Activated effector memory CD4-positive, alpha-beta T cell treated with anti-CD3 and anti-CD28 coated beads, Interleukin-2, amount 50 U/mL, for 16 hours (primary cell): Measurements from ENCODE around the gene FAM184A.
"Not testable (repeated sequence)": the region's sequence is repeated elsewhere in the genome, so short reads cannot be mapped to it uniquely, and the experiment has no call there.

ENCODE experiments used
- DNase-seq: peaks from one replicate; pipeline ENCODE4 v3.0.0-alpha.2; 2020

Gene FAM184A, protein sequence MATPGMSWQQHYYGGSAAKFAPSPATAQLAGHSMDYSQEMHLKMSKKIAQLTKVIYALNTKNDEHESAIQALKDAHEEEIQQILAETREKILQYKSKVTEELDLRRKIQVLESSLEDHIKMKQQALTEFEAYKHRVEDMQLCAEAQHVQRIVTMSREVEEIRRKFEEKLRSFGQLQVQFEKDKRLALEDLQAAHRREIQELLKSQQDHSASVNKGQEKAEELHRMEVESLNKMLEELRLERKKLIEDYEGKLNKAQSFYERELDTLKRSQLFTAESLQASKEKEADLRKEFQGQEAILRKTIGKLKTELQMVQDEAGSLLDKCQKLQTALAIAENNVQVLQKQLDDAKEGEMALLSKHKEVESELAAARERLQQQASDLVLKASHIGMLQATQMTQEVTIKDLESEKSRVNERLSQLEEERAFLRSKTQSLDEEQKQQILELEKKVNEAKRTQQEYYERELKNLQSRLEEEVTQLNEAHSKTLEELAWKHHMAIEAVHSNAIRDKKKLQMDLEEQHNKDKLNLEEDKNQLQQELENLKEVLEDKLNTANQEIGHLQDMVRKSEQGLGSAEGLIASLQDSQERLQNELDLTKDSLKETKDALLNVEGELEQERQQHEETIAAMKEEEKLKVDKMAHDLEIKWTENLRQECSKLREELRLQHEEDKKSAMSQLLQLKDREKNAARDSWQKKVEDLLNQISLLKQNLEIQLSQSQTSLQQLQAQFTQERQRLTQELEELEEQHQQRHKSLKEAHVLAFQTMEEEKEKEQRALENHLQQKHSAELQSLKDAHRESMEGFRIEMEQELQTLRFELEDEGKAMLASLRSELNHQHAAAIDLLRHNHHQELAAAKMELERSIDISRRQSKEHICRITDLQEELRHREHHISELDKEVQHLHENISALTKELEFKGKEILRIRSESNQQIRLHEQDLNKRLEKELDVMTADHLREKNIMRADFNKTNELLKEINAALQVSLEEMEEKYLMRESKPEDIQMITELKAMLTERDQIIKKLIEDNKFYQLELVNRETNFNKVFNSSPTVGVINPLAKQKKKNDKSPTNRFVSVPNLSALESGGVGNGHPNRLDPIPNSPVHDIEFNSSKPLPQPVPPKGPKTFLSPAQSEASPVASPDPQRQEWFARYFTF

DNA sequence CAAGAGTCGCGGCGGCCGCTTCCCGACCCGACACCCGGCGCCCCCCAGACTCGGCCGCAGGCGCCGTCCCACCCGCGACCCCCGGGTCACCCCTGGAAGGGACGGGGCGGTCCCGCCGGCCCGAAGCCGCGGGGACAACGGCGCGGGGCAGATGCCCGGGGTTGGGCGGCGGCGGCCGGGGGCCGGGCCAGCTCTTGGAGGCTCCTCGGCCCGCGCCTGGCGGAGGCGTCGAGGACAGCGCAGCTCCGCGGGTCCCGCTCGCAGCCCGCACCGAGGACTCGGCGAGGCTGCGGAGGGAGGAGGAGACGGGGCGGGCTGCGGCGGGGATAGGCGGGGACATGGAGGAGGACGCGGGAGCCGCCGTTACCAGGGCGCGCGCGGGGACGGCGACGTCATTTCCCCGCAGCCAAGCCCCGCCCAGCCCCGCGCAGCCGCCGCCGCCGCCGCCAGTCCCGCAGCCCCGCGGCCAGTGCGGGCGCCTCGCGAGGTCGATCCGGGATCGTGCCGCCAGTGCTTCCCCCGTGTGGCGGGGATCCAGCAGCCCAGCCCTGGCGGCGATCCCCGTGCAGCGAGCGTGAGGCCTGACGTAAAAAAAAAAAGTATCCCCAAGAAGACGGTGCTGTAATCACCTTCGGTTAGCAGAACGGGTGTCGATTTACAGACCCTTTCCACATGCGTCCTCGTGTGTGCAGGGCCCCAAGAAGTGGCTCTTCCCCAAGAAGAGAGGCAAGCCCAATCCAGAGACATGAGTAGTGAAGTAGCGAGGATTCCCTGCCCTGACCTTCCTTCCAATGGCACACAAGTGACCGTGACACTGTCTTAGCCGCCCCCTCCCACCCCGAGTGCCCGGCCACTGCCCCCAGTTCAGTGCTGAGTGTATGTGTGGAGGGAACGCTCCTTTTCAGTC lies at the start of gene FAM184A:
Gene FAM184A (minus strand): TSS at position 289 of the 907 bp plus-strand sequence. CDS start 365 bp downstream, outside the sequence.
- peak; percentile 91 for DNase-seq

DNA sequence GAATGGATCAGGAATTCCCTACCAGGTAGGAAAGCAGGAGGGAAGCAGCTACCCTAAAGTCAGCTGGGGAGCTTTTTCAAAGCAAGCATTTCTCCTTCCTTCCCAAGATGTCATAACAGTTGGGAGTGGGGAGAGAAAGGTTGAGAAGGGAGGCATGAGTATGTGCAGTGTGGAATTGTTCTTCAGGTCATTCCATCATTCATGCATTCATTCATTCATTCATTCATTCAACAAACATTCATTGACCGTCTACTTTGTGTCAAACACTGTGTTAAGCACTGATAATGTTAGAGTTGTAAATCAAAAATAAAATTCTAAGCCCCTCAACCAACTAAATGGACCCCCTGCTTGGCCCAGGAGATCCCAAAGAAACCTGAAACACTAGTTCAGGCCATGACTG lies 49.2 kb upstream of the FAM184A start:
- no peak for DNase-seq

DNA sequence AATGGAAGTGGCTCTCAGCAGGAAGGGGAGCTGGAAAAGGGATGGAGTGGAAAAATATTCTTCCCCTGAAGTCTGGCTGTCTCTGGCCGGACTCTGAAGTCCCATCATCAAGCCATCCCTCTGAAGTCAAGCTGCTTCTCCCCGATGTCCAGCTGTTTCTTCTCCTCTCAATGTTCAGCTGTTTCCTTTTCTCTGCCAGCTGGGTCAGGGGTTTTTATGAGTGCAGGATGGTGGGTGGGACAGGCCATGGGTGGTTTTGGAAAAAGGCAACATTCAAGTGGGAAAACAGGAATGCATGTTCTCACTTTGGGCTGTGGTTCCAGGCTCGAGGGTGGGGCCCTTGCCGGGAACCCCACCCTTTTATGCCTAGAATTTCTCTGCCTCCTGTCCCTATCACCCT lies 48.4 kb upstream of the FAM184A start:
- no peak for DNase-seq

DNA sequence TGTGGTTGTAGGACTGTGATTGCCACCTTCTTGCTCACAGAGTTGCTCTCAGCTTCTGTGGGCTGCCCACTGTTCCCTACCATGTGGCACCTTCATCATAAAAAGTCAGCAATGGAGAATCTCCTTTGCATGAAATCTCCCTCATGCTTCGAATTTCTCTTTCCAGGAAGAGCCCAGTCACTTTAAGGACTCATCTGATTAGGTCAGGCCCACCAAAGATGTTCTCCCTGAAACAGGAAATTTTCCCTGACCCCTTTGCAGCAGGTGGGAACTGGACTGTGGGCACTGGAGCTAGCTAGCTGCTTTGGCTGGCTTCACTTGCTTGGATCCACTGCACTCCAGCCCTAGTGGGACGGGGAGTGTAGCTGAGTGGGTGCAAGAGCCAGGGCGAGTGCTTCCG lies 47.7 kb upstream of the FAM184A start:
- DNase-seq, result no peak

DNA sequence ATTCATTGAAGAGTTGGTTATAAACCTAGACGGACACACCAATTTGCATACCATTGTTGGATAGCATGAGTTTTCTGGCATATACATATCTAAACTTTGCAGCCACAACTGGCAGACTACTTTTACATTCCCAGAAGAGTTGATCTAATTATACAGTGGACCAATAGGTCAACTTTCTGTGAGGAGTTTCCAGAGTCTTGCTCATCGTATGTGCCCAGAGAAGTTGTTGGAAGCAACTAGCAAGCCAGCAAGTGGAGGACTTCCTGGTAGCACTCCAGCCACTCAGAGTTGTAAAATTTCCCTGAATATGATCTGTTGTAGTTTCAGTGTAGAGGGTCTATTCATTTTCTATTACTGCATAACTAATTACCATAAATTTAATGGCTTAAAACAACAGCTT lies 47.1 kb upstream of the FAM184A start:
- DNase-seq, result no peak

DNA sequence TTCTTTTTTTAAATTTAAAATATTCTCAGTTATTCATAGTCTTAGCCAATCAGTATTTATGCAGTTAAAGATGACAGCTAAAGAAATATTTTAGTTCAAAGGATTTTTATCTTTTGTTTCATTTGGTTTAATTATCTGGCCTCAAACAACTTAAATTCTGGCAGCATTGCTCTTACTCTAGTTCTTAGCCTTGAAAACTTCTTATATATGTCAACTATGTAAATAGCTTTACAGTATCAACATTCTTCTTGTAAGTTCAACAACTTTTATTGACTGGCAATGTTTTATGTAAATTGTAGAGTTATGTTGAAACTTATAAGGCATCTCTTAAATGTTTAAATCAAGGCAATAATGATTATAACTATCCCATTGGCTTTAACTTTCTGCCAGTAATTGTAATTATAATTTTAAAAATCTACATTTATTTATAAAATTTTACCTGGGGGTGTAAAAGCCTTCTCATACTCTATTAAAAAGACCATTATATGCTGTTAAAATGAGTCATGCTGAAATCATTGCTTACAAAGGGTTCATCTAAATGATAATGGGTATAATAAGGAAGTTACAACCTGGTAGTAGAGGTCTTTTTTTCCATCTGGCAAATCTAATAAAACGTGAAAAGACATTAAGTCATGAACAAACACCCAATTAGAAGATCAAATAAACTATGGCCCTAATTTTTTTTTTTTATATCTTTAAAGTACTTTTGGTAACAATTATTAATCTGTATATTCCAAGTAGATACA lies 45.8 kb upstream of the FAM184A start:
- DNase-seq, result no peak

DNA sequence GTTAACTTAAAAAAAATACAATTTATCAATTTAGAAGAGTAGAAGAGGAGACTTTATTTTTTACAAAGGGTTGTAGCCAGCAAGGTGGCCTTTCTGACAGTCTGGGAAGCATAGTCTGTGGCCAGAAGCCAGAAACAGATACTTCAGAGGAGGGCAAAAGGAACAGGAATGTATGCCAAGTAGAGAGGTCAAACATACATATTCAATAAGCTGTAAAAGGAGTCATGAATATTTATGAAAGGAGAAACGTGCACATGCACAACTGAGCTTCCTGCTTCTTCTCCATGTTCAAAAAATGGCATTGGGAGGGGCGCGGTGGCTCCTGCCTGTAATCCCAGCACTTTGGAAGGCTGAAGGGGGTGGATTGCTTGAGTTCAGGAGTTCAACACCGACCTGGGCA lies 43.9 kb upstream of the FAM184A start:
- no peak for DNase-seq

DNA sequence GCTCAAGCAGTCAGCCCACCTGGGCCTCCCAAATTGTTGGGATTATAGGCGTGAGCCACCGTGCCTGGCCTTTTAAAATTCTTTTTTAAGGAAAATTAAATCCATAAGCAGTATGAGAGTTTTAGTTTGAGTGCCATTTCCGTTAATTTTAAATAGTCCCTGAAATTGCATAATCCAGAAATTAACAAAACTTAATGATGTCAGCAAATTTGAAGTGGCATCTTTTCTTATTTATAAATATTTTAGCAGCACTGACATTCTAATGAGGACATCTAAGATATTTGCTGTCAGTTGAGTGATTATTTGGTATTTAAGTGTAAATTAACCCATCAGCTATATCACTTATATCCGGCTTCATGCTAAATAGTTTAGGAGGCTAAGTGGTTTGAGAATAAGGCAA lies 42.9 kb upstream of the FAM184A start:
- no peak for DNase-seq

DNA sequence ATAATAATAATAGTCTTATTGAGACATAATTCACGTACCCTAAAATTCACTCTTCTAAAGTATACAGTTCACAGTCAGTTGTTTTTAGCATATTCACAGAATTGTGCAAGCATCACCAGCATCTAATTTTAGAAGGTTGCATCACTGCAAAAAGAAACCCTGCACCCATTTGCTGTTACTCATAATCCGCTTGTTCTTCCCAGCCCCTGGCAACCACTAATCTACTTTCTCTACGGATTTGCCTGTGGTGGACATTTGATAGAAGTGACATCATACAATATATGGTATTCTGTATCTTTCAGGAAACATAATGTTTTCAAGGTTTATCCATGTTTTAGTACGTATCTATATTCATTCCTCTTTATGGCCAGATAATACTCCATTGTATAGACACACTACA lies 41.5 kb upstream of the FAM184A start:
- no peak for DNase-seq

DNA sequence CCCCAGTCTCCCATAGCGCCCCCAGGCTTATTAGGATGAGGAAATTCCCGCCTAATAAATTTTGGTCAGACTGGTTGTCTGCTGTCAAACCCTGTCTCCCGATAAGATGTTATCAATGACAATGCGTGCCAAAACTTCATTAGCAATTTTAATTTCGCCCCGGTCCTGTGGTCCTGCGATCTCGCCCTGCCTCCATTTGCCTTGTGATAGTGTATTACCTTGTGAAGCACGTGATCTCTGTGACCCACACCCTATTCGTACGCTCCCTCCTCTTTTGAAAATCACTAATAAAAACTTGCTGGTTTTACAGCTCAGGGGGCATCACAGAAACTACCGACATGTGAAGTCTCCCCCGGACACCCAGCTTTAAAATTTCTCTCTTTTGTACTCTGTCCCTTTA lies 40.6 kb upstream of the FAM184A start:
- not testable (repeated sequence) for DNase-seq

DNA sequence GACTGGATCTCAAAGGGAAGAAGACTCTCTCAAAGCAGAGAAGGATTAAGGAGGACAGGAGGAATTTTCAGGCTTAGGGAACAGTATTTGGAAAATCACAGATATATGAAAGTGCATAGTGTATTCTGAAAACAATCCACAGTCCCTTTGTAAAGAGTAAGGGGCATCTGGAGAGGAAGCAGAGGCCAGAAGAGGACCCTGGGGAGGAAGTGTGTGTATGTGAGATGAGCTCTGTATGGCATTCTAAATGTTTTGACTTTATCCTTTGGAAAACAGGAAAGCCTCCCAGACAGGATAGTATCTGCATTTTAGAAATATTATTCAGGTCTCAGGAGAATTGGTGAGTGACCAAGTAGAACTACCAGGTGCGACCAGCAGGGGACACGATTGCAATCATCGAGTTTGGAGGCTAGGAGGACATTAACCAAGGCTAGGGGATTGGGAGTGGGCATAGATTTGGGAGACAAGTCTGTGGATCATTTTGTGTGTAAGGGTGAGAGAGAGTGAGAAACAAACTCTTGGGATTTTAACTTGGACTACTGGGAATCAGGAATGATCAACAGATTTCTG lies 38.3 kb upstream of the FAM184A start:
- DNase-seq, result no peak

DNA sequence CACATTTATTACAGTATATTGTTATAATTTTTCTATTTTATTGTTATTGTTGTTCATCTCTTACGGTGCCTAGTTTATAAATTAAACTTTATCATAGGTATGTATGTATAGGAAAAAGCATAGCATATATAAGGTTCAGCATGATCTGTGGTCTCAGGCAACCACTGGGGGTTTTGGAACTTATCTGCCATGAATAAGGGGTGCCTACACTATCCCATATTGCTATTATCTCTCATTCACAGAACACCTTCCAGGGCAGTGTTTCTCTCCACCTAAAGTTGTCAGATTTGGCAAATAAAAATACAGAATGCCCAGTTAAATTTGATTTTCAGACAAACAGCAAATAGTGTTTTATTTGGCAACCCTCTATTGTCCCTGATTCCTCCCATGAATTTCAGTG lies 35.5 kb upstream of the FAM184A start:
- no peak for DNase-seq

DNA sequence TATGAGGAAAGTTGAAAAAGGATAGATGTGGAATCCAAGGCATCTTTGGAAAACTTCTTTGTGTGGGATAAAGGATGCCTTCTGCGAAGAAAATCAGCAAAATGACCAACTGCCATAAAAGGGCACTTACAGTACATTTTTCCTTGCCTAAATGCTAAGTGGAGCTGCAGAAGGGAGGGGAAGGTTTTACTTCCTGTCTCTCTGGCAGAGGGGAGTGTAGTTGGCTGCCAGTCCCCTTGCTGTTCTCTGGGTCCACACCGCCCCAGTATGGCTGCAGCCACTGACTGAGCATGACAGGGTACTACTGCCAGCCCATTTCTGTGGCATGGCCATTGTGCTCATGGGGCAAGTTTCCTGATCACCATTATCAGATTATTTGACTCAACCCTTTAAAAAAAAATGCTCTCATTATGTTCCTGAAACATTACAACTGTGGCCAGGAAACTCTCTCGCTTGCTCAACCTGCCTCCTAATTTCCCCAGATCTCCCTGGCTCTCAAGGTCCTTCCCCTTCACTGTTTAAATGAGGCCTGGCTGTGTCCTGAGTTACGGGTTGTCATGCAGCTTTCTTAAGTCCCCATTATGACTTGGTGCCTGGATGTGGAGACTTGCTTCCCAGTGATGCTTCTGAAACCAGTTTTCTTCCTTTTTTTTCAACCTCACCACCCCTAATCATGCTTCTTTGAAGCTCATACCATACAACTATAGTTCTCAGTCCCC lies 34.5 kb upstream of the FAM184A start:
- DNase-seq, result no peak

DNA sequence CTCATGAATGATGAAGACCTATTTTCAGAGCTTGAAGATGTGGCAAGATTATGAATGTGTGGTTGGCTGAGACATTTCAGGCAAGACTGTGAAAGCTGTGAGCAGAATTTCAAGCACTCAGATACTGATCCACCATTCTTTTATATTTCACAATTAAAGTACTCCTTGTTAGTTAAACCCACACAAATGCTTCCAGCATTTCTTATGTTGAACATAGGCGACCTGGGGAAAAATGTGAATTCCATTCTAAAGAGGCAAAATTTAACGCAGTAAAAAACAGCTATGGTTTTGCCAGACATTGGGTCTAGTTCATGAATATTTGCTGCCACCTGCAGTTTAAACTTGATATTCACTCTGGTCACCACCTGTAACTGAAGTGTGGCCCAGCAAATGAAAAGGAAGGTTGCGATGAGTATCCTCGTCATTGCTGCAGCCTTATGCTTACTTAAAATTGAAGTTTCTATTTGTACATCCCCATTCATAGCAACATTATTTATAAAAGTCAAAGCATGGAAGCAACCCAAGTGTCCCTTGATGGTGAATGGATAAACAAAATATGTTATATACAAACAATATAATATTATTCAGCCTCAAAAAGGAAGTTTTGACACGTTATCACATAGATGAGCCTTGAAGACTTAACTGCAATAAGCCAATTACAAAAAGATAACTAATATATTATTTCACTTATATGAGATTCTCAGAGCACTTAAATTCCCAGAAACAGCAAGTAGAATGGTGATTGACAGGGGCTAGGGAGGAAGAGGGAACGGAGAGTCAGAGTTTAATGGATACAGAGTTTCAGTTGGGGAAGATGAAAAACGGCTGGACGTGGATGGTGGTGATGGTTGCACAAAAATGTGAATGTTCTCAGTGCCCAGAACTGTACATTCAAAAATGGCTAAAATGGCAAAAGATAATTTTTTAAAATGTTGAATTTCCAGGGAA lies 32.4 kb upstream of the FAM184A start:
- DNase-seq, result no peak

DNA sequence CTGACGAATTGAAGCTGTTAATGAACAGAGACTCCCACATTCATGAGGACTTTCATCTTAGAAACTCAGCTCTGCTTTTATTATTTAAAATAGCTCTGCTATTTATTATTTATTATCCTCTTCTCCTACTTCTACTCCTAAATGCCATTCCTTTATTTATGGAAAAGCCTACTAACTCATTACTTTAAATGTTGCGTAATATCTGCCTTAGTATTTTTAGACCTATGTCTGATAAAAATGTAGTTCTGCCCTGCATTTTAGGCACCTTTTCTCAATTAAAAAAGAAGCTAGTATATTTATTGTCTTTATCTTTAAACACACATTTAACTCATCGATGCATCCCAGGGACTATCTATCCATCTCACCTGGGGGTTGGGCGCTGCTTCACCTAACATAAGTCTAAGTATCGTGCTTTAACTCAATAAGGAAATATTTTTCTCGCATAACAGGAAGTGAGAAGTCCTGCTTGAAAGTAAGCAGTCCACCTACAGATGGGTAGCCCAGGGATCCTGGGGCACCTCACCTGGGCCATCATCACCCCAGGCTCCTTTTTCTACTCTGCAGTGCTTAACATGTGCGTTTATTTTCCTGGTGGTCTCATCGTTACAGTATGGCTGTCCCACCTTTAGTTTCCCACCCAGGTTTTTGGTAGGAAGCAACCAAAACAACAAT lies 31.3 kb upstream of the FAM184A start:
- DNase-seq, result no peak

DNA sequence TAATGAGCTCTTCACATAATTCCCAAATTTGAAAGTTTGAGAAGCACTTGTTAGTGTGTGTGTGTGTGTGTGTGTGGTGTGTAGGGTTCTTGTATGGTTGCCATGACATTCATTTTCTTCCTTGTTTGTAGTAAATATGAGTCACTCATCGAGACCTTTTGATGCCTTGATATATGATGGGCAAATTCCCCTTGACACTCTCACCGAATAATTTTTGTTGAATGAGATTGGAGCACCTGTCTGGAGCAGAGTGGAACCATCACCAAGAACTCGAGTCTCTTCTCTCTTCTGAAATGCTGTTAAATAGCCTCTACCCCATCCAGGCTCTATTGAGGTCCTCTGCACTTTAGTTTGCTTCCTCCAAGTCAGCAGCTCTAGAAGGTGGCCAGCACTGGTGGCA lies 29.6 kb upstream of the FAM184A start:
- DNase-seq, result no peak

DNA sequence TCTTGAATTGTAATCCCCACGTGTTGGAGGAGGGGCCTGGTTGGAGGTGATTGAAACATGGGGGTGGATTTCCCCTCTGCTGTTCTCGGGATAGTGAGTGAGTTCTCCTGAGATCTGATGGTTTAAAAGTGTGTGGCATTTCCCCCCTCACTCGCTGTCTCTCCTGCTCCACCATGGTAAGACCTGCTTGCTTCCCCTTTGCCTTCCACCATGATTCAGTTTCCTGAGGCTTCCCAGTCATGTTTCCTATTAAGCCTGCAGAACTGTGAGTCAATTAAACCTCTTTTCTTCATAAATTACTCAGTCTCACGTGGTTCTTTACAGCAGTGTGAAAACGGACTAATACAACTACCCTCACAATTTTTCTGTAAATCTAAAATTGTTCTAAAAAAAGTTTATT lies 26.8 kb upstream of the FAM184A start:
- DNase-seq, result no peak

DNA sequence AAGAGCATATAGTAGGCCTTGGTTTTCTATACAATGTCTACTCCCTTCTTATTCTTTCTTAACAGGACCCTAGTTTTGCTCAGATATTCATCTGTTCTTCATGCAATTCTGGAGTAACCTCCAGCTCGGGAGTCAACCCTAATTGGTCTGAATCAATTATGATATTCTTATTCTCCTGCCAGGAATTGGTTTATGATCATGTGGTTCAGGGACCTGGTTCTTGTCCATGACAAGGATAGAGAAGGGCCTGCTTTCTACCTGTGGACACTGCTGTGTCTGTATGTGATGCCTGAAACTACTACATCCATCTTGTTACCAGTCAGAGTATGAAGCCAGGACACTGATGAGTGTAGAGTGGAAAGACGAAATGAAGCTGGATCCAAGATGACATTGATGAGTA lies 24.4 kb upstream of the FAM184A start:
- DNase-seq, result no peak

DNA sequence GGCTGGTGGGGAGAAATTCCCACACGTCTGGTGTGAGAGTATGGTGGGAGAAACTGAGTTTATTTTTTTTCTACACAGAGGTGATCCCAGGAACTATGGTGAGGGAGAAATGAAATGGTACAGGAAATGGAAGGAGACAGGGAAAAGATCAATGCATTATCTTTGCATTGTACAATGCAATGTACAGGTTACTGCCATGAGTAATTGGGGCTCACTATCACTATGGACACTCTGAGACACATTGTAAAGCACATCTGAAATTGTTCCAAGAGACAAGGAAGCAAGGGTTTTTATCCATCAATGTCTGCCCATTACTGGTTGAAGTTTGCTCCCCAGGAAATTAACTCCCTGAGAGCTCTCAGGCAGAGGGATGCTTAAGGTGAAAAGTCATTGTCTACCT lies 21.7 kb upstream of the FAM184A start:
- DNase-seq, result no peak
